Stimulated activated CD8-positive, alpha-beta memory T cell treated with anti-CD3 and anti-CD28 coated beads, Interleukin-7, amount 100 ng/mL, for 4 hours (primary cell): ENCODE measurements around the gene SART1.
"Not testable (repeated sequence)": the region's sequence is repeated elsewhere in the genome, so short reads cannot be mapped to it uniquely, and the experiment has no call there.

Source experiments
- DNase-seq, 2 donors: peaks; one replicate each; pipeline ENCODE4 v3.0.0-alpha.2; 2020; ENCODE audit warnings: low read depth in 2 of 2

The SART1 gene

GRCh38 chr11:65934014-65934413 lies 27.5 kb upstream of the SART1 start:
- DNase-seq, result no peak

- DNase-seq, result no peak
Measured at GRCh38 chr11:65937766-65938165, 23.8 kb upstream of the SART1 start.

GRCh38 chr11:65941720-65942310 lies 19.7 kb upstream of the SART1 start:
- DNase-seq, result no peak

GRCh38 chr11:65942531-65942930 lies 19.0 kb upstream of the SART1 start:
- no peak for DNase-seq

- DNase-seq, result no peak
Measured at GRCh38 chr11:65944191-65944590, 17.3 kb upstream of the SART1 start.

GRCh38 chr11:65944767-65945166 lies 16.8 kb upstream of the SART1 start:
- no peak for DNase-seq

- DNase-seq, result no peak
Measured at GRCh38 chr11:65945430-65945911, 16.1 kb upstream of the SART1 start, which contains the start of gene TSGA10IP. TSS of gene TSGA10IP (plus strand) at chr11:65945480. CDS start at chr11:65945676, 196 bp downstream.

- no peak for DNase-seq
Measured at GRCh38 chr11:65945941-65946558, 15.5 kb upstream of the SART1 start.

- no peak for DNase-seq
Measured at GRCh38 chr11:65946655-65947054, 14.9 kb upstream of the SART1 start.

GRCh38 chr11:65947133-65947532 lies 14.4 kb upstream of the SART1 start:
- no peak for DNase-seq

- DNase-seq, result no peak
Measured at GRCh38 chr11:65947603-65948125, 13.9 kb upstream of the SART1 start.

- not testable (repeated sequence) for DNase-seq
Measured at GRCh38 chr11:65950711-65951110, 10.8 kb upstream of the SART1 start.

GRCh38 chr11:65951641-65952040 lies 9.9 kb upstream of the SART1 start:
- not testable (repeated sequence) for DNase-seq

- DNase-seq, result no peak
Measured at GRCh38 chr11:65952052-65952521, 9.4 kb upstream of the SART1 start.

- DNase-seq, result no peak
Measured at GRCh38 chr11:65953471-65953870, 8.1 kb upstream of the SART1 start.

GRCh38 chr11:65954771-65955170 lies 6.8 kb upstream of the SART1 start:
- no peak for DNase-seq

- DNase-seq, result no peak
Measured at GRCh38 chr11:65958291-65958690, 3.2 kb upstream of the SART1 start.

- no peak for DNase-seq
Measured at GRCh38 chr11:65958774-65959420, 2.6 kb upstream of the SART1 start.

- DNase-seq, result no peak
Measured at GRCh38 chr11:65960824-65961266, 689 bp upstream of the SART1 start.

- DNase-seq, result no peak
Measured at GRCh38 chr11:65962141-65962564, 619 bp downstream of the SART1 start.

GRCh38 chr11:65964906-65965305 lies 3.4 kb downstream of the SART1 start:
- DNase-seq, result no peak

GRCh38 chr11:65965986-65966762 lies 4.6 kb downstream of the SART1 start:
- DNase-seq, result no peak
